ENCODE measurements around the gene COX8A.

COX8A gene

DNA sequence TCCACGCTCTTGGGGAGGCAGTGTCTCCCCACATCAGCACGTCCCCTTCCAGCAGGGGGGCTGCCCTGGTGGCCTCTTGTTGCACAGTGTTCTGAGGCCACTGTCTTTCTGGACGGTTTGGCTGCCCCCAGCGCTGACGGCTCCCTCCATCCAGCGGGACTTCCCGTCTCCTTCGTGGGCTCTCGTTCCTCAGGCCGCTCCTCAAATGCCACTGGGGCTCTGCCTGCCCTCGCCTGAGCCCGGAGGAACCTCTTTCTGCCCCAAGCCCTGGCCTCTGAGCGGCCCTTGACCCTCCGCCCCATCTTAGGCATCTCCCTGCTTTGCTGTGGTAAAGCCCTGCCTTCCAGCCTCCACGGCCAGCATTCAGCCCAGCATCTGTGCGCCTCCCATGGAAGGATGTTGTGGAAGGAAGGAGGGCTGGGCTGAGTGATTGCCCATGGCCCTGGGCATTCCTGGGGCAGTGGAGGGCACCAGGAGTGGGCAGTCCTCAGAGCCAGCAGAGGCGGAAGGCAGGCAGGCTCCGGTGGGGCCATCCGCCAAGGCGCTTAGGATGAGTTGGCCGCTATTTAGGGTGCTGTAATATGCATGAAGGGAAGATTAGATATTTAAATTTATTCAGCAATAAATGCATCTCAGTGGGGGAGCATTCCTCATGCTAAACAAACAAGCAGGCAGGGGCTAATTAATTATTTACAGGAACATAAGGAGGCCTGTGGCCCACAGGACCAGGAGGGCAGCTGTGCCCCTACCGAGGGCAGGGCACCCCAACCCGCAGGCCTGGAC is 29.6 kb downstream of the COX8A start:
- TF ChIP-seq, protein P1, sequence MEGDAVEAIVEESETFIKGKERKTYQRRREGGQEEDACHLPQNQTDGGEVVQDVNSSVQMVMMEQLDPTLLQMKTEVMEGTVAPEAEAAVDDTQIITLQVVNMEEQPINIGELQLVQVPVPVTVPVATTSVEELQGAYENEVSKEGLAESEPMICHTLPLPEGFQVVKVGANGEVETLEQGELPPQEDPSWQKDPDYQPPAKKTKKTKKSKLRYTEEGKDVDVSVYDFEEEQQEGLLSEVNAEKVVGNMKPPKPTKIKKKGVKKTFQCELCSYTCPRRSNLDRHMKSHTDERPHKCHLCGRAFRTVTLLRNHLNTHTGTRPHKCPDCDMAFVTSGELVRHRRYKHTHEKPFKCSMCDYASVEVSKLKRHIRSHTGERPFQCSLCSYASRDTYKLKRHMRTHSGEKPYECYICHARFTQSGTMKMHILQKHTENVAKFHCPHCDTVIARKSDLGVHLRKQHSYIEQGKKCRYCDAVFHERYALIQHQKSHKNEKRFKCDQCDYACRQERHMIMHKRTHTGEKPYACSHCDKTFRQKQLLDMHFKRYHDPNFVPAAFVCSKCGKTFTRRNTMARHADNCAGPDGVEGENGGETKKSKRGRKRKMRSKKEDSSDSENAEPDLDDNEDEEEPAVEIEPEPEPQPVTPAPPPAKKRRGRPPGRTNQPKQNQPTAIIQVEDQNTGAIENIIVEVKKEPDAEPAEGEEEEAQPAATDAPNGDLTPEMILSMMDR (IDR thresholded peaks at IDR 0.05; ENCODE audit: borderline replicate concordance, insufficient read depth, low read depth, low read length) = no peak
- no peak overlapping the region for H3K4me3 ChIP-seq (ENCODE audit: low read depth, low read length)

DNA sequence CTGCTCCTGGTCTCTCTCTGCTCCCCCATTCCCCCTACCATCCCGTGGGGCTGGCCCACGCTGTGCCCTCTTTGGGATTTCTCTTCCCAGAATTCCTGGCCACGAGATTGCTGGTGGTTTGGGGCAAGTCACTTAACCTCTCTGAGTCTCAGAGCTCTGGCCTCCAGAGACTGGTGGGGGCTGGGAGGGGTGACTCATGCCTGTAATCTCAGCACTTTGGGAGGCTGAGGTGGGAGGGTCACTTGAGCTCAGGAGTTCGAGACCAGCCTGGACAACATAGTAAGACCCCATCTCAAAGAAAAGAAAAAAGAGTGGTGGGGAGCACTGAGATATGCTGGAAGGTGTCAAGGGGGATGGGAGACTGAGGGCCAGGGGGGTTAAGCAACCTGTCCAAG is 30.2 kb downstream of the COX8A start:
- no peak overlapping the region for H3K4me3 ChIP-seq (ENCODE audit: low read depth, low read length)
- TF ChIP-seq, protein P1 (IDR thresholded peaks at IDR 0.05; ENCODE audit: borderline replicate concordance, insufficient read depth, low read depth, low read length) = no peak

DNA sequence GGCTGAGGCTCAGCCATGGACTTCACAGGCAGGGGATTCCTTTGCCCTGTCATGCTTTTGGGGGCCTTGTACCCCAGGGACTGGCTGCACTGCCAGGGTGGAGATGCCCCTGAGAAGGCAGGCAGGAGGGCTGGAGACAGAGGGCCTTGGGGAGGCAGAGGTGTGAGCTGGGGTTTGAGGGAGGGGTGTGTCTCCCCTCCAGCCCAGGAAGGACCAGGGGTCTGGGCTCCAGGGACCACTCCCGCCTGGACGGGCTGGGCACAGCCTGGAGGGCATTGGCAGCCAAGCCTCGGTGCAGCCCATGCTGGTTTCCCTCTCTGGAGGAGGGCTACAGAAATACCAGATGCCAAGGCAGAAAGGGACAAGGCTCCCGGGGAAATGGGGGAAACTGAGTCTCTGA is 31.3 kb downstream of the COX8A start:
- TF ChIP-seq, protein P1 (IDR thresholded peaks at IDR 0.05; ENCODE audit: borderline replicate concordance, insufficient read depth, low read depth, low read length) = no peak

DNA sequence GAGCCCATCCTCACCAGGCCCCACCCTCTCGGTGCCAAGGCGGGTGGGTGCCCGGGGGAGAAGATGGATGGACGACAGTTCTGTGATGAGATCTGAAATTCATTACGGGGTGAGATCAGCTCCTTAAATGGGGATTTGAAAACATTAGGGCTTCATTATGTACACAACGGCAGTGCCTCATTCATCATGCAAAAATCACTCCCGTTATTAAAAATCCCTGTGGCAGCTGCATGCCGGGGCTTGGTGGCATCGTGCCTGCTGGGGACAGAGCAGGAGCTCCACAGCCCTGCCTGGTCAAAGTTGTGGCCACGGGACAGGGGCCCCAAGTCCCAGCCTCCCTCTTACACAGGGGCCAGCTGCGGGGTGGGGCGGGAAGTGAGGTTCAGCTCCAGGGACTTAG is 32.0 kb downstream of the COX8A start:
- no peak overlapping the region for H3K4me3 ChIP-seq (ENCODE audit: low read depth, low read length)
- TF ChIP-seq, protein P1 (IDR thresholded peaks at IDR 0.05; ENCODE audit: borderline replicate concordance, insufficient read depth, low read depth, low read length) = no peak

More for the DNA sequence above, 31.3 kb downstream of the COX8A start:
- H3K4me3 ChIP-seq (ENCODE audit: low read depth, low read length) = no peak overlapping the region

DNA sequence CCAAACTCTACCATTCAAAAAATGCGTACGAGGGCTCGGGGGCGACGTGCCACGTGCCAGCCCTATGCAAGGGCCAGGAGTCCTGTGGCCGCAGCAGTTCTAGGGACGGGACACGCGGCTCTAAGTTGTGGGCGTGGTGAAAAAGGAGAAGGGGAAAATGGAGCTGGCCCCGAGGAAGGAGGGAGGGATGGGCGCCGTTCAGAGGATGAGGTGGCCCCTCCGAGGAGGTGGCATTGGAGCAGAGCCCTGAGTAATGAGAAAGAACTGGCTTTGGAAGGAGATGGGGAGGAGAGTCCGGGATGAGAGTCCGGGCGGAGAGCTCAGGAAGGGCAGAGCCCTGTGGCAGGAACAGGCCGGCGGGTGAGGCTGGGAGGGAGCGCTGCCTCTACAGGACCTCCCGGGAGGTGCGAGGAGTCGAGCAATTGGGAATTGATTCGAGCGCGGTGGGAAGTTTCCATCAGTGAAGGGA is 32.8 kb downstream of the COX8A start:
- TF ChIP-seq, protein P1 (IDR thresholded peaks at IDR 0.05; ENCODE audit: borderline replicate concordance, insufficient read depth, low read depth, low read length) = no peak
- H3K4me3 ChIP-seq (ENCODE audit: low read depth, low read length) = no peak overlapping the region

DNA sequence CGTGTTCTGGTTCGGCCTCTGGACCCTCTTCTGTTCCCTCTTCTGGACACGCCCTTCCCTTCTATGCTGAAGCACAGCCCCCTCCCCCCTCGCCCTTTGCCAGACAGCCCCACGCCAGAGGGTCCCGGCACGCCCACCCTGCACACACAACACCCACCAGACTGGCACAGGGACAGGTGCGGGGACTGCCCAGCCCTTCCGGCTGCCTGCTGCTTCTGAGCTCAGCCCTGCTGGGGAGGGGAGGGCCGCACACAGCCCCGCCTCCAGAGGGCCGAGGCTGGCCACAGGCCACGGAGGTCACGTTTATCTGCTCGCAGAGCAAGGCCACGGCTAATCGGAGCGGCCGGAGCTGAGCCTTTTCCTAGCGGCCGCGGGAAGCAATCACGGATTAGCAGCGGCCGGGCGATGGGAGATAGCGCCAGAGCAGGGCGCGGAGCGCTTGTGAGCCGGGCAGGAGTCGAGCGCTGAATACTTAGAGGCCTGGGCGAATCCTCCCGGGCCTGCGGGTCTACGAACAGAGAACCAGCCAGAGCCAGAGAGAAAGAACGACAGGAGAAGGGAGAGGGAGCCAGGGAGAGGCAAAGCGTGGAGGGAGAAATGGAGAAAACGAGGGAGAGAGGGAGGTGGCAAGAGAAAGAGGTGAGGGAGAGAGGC is 33.3 kb downstream of the COX8A start:
- no peak overlapping the region for H3K4me3 ChIP-seq (ENCODE audit: low read depth, low read length)
- TF ChIP-seq, protein P1 (IDR thresholded peaks at IDR 0.05; ENCODE audit: borderline replicate concordance, insufficient read depth, low read depth, low read length) = no peak

Measured in GM12875 (cell line).